Thyroid gland (tissue), 4 donors: ENCODE measurements around the gene SVOPL.

Source experiments
- CTCF ChIP-seq, 6 experiments: fragments of 200-600 bp in 3 of 6; fragments of 450-650 bp in 3 of 6; sonication (generic) in 3 of 6; IDR thresholded peaks; one replicate each; pipeline ENCODE4 v1.5.1; 2016 to 2019; ENCODE audit warnings: antibody characterized with exemption in 6 of 6, mild to moderate bottlenecking in 2 of 6, inconsistent platforms in 1 of 6, moderate library complexity in 1 of 6
- POLR2A ChIP-seq, 2 donors: fragments of 450-650 bp; IDR thresholded peaks; one replicate each; pipeline ENCODE4 v1.6.1; 2017; ENCODE audit warnings: antibody characterized with exemption in 2 of 2, mild to moderate bottlenecking in 2 of 2, moderate library complexity in 1 of 2

GRCh38 chr7:138749960-138750359, 48.8 kb upstream of the SVOPL start:
- TF ChIP-seq CTCF (IDR thresholded peaks at IDR 0.05) (no peak), POLR2A (IDR thresholded peaks at IDR 0.05) (no peak)
